Sigmoid colon (tissue), 7 donors: Measurements from ENCODE around the gene GUCY1B1. TPM values are rescaled to one million over a fixed set of nuclear protein-coding genes. Genes with fewer than 3 reads are reported as not detected.
A peak's percentile ranks its signal among the peaks of the same experiment; 100 is the strongest.

Source experiments
- DNase-seq: peaks from one replicate; pipeline ENCODE4 v3.0.0-alpha.2; 2019
- H3K27ac ChIP-seq, 4 donors: fragments of 200-600 bp; sonication (generic); one replicate each; pipeline ENCODE4 v1.5.1; 2016 to 2019; ENCODE audit warnings: mild to moderate bottlenecking in 1 of 4
- H3K27me3 ChIP-seq, 3 donors: fragments of 200-600 bp; sonication (generic); one replicate each; pipeline ENCODE4 v1.5.1; 2019; ENCODE audit warnings: mild to moderate bottlenecking in 1 of 3
- H3K36me3 ChIP-seq, 4 donors: fragments of 200-600 bp; sonication (generic); one replicate each; pipeline ENCODE4 v1.5.1; 2016 to 2019
- H3K4me1 ChIP-seq, 4 donors: fragments of 200-600 bp; sonication (generic); one replicate each; pipeline ENCODE4 v1.5.1; 2017 to 2019
- H3K4me3 ChIP-seq, 4 donors: fragments of 200-600 bp; sonication (generic); one replicate each; pipeline ENCODE4 v1.5.1; 2017 to 2019; ENCODE audit warnings: mild to moderate bottlenecking in 2 of 4, moderate library complexity in 1 of 4
- H3K9me3 ChIP-seq, 4 donors: fragments of 200-600 bp in 3 of 4; sonication (generic) in 3 of 4; one replicate each; pipeline versions ENCODE4 v1.5.1 to v1.6.1; 2013 to 2019
- CTCF ChIP-seq, 4 experiments: fragments of 450-650 bp in 3 of 4; fragments of 200-600 bp in 1 of 4; IDR thresholded peaks; one replicate each; pipeline ENCODE4 v1.5.1; 2016 to 2019; ENCODE audit warnings: antibody characterized with exemption in 4 of 4, mild to moderate bottlenecking in 3 of 4, moderate library complexity in 2 of 4
- EP300 ChIP-seq, 4 donors: sonication (generic); formaldehyde crosslinking; IDR thresholded peaks; one replicate each; pipeline ENCODE4 v1.6.1; 2017; ENCODE audit warnings: antibody characterized with exemption in 4 of 4
- POLR2A ChIP-seq, 2 donors: fragments of 450-650 bp; IDR thresholded peaks; one replicate each; pipeline ENCODE4 v1.6.1; 2016; ENCODE audit warnings: antibody characterized with exemption in 2 of 2, mild to moderate bottlenecking in 2 of 2, moderate library complexity in 2 of 2
- POLR2AphosphoS5 ChIP-seq, 4 donors: sonication (generic); formaldehyde crosslinking; IDR thresholded peaks; one replicate each; pipeline ENCODE4 v1.6.1; 2017; ENCODE audit warnings: antibody characterized with exemption in 4 of 4
- WGBS, 2 donors: extraction: QIAGEN DNeasy Blood & Tissue Kit; methylation state at CpG; one replicate each; pipeline ENCODE4 v1.1.7; 2013; 5-methylcytosine and 5-hydroxymethylcytosine counted together
- intact Hi-C: fragments of 100-400 bp; cut with DNase I; formaldehyde crosslinking; loops from one replicate; pipeline ENCODE4 v1.15.1; 2023
- polyA plus RNA-seq, 3 donors: library from polyadenylated mRNA; stranded (reverse); fragments of 200-250 nt; gene quantifications; one replicate each; pipeline ENCODE4 v1.2.3, GENCODE V29; 2013
- total RNA-seq, 4 donors: library from RNA; depleted of rRNA; stranded (reverse); fragments of >200 nt; gene quantifications; one replicate each; pipeline ENCODE4 v1.1.0, GENCODE V29; 2016
- donor health status: healthy with polysubstance abuse.
- donor health status: Bipolar disorder and iron deficiency.
- donor health status: healthy.

GUCY1B1 gene
- total and polyA plus RNA-seq, 7 donors, result 0.92 to 115 (median 45.1) TPM

- peaks cover 0 to 22% (median 5%) of the 10 kb centered on the region in 4 donors for H3K36me3 ChIP-seq
- TF ChIP-seq POLR2A (IDR thresholded peaks at IDR 0.05) (no peak), EP300 (IDR thresholded peaks at IDR 0.05) (no peak), POLR2AphosphoS5 (IDR thresholded peaks at IDR 0.05) (peak in 1 of 4 donors; percentile 44), CTCF (IDR thresholded peaks at IDR 0.05) (no peak)
- H3K4me3 ChIP-seq, result no peak overlapping the region
- intact Hi-C loops, result loop anchor here (10.0 kb wide), 1 partner anchor 248 kb away; no protein-coding TSS in a partner anchor
- H3K27me3 ChIP-seq, result no peaks in the 10 kb centered on the region
- WGBS, 2 donors, result 89 to 90% methylated on average over 8 of the region's 8 CpGs
- H3K4me1 ChIP-seq, result peaks cover 0 to 45% (median 32%) of the 10 kb centered on the region in 4 donors
- H3K9me3 ChIP-seq, result no peaks in the 10 kb centered on the region
- peak overlapping the region; percentile 42 to 78 (median 72) for H3K27ac ChIP-seq
- no peak for DNase-seq
Observed at GRCh38 chr4:155772459-155773195, 13.8 kb downstream of the GUCY1B1 start.

GRCh38 chr4:155773196-155773800 lies 14.5 kb downstream of the GUCY1B1 start:
- TF ChIP-seq POLR2AphosphoS5 (IDR thresholded peaks at IDR 0.05), result peak in 3 of 4 donors; percentile 5 to 55 (median 13)
- TF ChIP-seq EP300 (IDR thresholded peaks at IDR 0.05), result no peak
- intact Hi-C loops, result loop anchor here (10.0 kb wide), 1 partner anchor 248 kb away; no protein-coding TSS in a partner anchor
- H3K36me3 ChIP-seq, result peaks cover 0 to 22% (median 5%) of the 10 kb centered on the region in 4 donors
- H3K4me3 ChIP-seq, result no peak overlapping the region
- H3K9me3 ChIP-seq, result no peaks in the 10 kb centered on the region
- peak; percentile 73 for DNase-seq
- H3K4me1 ChIP-seq, result peaks cover 0 to 51% (median 39%) of the 10 kb centered on the region in 4 donors
- H3K27me3 ChIP-seq, result no peaks in the 10 kb centered on the region
- 78 to 87% methylated on average over 4 of the region's 4 CpGs for WGBS, 2 donors
- peak overlapping the region; percentile 42 to 78 (median 72) for H3K27ac ChIP-seq

- H3K4me1 ChIP-seq, result peaks cover 0 to 53% (median 44%) of the 10 kb centered on the region in 4 donors
- intact Hi-C loops, result loop anchor here (10.0 kb wide), 1 partner anchor 249 kb away; no protein-coding TSS in a partner anchor
- no peak overlapping the region for H3K4me3 ChIP-seq
- H3K36me3 ChIP-seq, result peaks cover 0 to 22% (median 5%) of the 10 kb centered on the region in 4 donors
- WGBS, 2 donors, result 82 to 84% methylated on average over 4 of the region's 4 CpGs
- no peaks in the 10 kb centered on the region for H3K27me3 ChIP-seq
- DNase-seq, result no peak
- H3K27ac ChIP-seq, result peak overlapping the region in 3 of 4 donors; percentile 71 to 78 (median 73)
- no peak for TF ChIP-seq CTCF (IDR thresholded peaks at IDR 0.05)
- no peak for TF ChIP-seq POLR2A (IDR thresholded peaks at IDR 0.05)
- TF ChIP-seq EP300 (IDR thresholded peaks at IDR 0.05), result no peak
- TF ChIP-seq POLR2AphosphoS5 (IDR thresholded peaks at IDR 0.05), result no peak
- H3K9me3 ChIP-seq, result no peaks in the 10 kb centered on the region
Observed at GRCh38 chr4:155774033-155774432, 15.2 kb downstream of the GUCY1B1 start.

- Histone ChIP-seq H3K4me3 (no peak overlapping the region), H3K4me1 (peaks cover 0 to 57% (median 50%) of the 10 kb centered on the region in 4 donors), H3K36me3 (peaks cover 0 to 22% (median 5%) of the 10 kb centered on the region in 4 donors), H3K27ac (peak overlapping the region; percentile 53 to 77 (median 70)), H3K9me3 (no peaks in the 10 kb centered on the region), H3K27me3 (no peaks in the 10 kb centered on the region)
- 30 to 59% methylated on average over 3 of the region's 3 CpGs for WGBS, 2 donors
- no peak for DNase-seq
- intact Hi-C loops, result loop anchor here (10.0 kb wide), 1 partner anchor 253 kb away; no protein-coding TSS in a partner anchor
- TF ChIP-seq POLR2AphosphoS5 (IDR thresholded peaks at IDR 0.05), result peak; percentile 26 to 83 (median 68)
- no peak for TF ChIP-seq CTCF (IDR thresholded peaks at IDR 0.05)
- TF ChIP-seq EP300 (IDR thresholded peaks at IDR 0.05), result peak in 3 of 4 donors; percentile 19 to 40 (median 38)
Observed at GRCh38 chr4:155777971-155778735, 19.3 kb downstream of the GUCY1B1 start.
